ENCODE results near the gene ABCA2. TPM values are rescaled to one million over a fixed set of nuclear protein-coding genes. Genes with fewer than 3 reads are reported as not detected.

Gene ABCA2
- total RNA-seq, 3 donors from 2014 or later: 17.0 to 30.6 (median 18.9) TPM

DNA sequence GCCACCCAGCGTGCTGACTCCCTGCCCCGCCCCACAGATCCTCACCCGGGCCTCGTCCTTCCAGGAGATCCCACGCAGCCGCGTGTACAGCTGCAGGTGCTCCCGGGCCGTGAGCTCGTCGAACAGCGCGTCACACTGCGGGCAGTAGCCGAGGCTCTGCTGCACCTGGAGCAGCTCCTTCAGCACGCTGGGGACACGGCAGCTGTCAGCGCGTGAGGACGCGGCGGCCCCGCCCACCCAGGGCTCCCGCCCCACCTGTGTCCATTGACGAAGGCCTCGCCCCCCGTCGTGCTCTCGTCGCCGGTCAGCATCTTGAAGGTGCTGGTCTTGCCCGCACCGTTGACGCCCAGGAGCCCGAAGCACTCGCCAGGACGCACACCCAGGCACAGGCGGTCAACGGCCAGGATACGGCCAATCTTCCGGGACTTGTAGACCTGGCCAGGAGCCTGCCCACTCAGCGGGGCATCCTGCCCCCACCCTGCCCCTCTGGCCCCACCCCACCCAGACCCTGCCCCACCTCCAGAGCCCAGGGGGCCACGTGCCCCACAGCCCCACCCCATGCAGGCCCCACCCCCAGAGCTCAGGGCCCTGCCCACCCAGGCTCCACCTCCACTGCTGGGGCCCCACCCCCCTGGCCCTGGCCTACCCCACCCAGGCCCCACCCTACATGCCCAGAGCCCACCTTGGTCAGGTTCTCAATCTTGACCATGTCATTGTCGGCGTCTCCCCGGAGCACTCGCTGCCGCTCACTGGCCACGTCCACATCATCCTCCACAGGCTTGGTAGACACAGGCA is 17.9 kb downstream of the ABCA2 start:
- Histone ChIP-seq H3K27ac (no peak overlapping the region), H3K9me3 (peaks cover 0 to 2% of the 10 kb centered on the region in 2 donors), H3K36me3 (no peaks in the 10 kb centered on the region), H3K27me3 (no peaks in the 10 kb centered on the region), H3K4me3 (no peak overlapping the region), H3K4me1 (no peaks in the 10 kb centered on the region)
- TF ChIP-seq CTCF (IDR thresholded peaks at IDR 0.05): no peak
- TF ChIP-seq POLR2AphosphoS5 (IDR thresholded peaks at IDR 0.05): no peak
- TF ChIP-seq POLR2A (IDR thresholded peaks at IDR 0.05): no peak
- intact Hi-C loops (cut with DNase I; ENCODE audit: low total_unique reads): no loop called here
- DNase-seq (ENCODE audit: low spot score in 2 of 2): no peak

- Histone ChIP-seq H3K4me3 (no peak overlapping the region), H3K4me1 (no peaks in the 10 kb centered on the region), H3K36me3 (no peaks in the 10 kb centered on the region), H3K27me3 (no peaks in the 10 kb centered on the region), H3K9me3 (peaks cover 0 to 6% of the 10 kb centered on the region in 2 donors), H3K27ac (no peak overlapping the region)
- intact Hi-C loops (cut with DNase I; ENCODE audit: low total_unique reads): no loop called here
- TF ChIP-seq CTCF (IDR thresholded peaks at IDR 0.05) (no peak), POLR2A (IDR thresholded peaks at IDR 0.05) (no peak), POLR2AphosphoS5 (IDR thresholded peaks at IDR 0.05) (no peak)
- no peak for DNase-seq (ENCODE audit: low spot score in 2 of 2)
Measured at GRCh38 chr9:137009217-137009616, 18.8 kb downstream of the ABCA2 start.

GRCh38 chr9:137008312-137008711 is 19.7 kb downstream of the ABCA2 start:
- H3K36me3 ChIP-seq: no peaks in the 10 kb centered on the region
- no peak overlapping the region for H3K4me3 ChIP-seq
- TF ChIP-seq POLR2AphosphoS5 (IDR thresholded peaks at IDR 0.05) (no peak), CTCF (IDR thresholded peaks at IDR 0.05) (no peak), POLR2A (IDR thresholded peaks at IDR 0.05) (no peak)
- no peak for DNase-seq (ENCODE audit: low spot score in 2 of 2)
- no peak overlapping the region for H3K27ac ChIP-seq
- no peaks in the 10 kb centered on the region for H3K27me3 ChIP-seq
- intact Hi-C loops (cut with DNase I; ENCODE audit: low total_unique reads): no loop called here
- H3K4me1 ChIP-seq: no peaks in the 10 kb centered on the region
- peaks cover 0 to 6% of the 10 kb centered on the region in 2 donors for H3K9me3 ChIP-seq

GRCh38 chr9:137007816-137008270 is 20.2 kb downstream of the ABCA2 start:
- intact Hi-C loops (cut with DNase I; ENCODE audit: low total_unique reads): no loop called here

More at GRCh38 chr9:137007816-137008270, 20.2 kb downstream of the ABCA2 start:
- Histone ChIP-seq H3K4me3 (no peak overlapping the region), H3K9me3 (peaks cover 0 to 6% of the 10 kb centered on the region in 2 donors), H3K27ac (no peak overlapping the region), H3K36me3 (no peaks in the 10 kb centered on the region), H3K27me3 (no peaks in the 10 kb centered on the region), H3K4me1 (no peaks in the 10 kb centered on the region)
- TF ChIP-seq POLR2AphosphoS5 (IDR thresholded peaks at IDR 0.05) (no peak), CTCF (IDR thresholded peaks at IDR 0.05) (no peak), POLR2A (IDR thresholded peaks at IDR 0.05) (no peak)
- DNase-seq (ENCODE audit: low spot score in 2 of 2): no peak

All from breast epithelium (tissue), 4 donors.